MV-4-11 (cell line): ENCODE results near the gene POLR2B.
"Not testable (repeated sequence)": the region's sequence is repeated elsewhere in the genome, so short reads cannot be mapped to it uniquely, and the experiment has no call there.

Experiments
- DNase-seq: peaks from one replicate; lab custom pipeline; 2025; lab: John Stamatoyannopoulos, UW

Gene POLR2B

GRCh38 chr4:56986952-56987351, 8.3 kb downstream of the POLR2B start:
- no peak for DNase-seq

GRCh38 chr4:56990109-56990905, 11.6 kb downstream of the POLR2B start:
- DNase-seq = peak; percentile 60

- DNase-seq = no peak
These were observed 16.8 kb downstream of the POLR2B start for GRCh38 chr4:56995525-56995924.

DNA sequence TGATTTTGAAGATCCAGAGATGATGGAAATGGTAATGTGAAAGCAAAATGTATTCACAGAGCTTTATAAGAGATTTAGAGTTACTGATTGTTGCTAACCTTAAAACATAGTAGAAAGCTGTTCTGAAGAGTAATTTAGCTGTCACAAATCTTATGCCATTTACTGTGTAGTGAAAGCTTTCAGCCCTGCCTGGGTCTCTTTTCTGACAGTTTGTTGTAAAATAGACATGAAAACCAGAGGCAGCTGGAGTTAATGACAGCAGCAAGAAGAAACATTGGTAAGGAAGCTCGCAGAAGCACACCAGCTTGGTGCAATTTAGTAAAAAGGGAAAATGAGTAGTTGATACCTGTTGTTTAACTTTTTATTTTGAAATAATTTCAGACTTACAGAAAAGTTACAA, 21.1 kb downstream of the POLR2B start:
- DNase-seq = no peak

- DNase-seq = no peak
These were observed 34.9 kb downstream of the POLR2B start for GRCh38 chr4:57013543-57014120.

GRCh38 chr4:57018980-57019379, 40.3 kb downstream of the POLR2B start:
- no peak for DNase-seq

- DNase-seq = no peak
These were observed 41.9 kb downstream of the POLR2B start for GRCh38 chr4:57020467-57021101.

DNA sequence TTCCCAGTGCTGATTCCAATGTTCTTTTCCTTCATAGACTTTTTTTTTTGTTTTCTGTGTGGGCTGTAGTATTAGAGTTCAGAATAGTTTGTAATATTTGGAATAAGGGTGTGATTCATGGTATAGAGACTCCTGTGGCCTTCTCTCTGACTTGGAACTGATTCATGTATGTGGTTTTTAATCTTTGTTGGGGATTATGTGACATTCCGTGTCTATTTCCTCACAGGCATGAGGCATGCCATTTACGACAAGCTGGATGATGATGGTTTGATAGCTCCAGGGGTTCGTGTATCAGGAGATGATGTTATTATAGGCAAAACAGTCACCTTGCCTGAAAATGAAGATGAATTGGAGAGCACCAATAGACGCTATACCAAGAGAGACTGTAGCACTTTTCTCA, 44.4 kb downstream of the POLR2B start:
- DNase-seq = no peak

DNA sequence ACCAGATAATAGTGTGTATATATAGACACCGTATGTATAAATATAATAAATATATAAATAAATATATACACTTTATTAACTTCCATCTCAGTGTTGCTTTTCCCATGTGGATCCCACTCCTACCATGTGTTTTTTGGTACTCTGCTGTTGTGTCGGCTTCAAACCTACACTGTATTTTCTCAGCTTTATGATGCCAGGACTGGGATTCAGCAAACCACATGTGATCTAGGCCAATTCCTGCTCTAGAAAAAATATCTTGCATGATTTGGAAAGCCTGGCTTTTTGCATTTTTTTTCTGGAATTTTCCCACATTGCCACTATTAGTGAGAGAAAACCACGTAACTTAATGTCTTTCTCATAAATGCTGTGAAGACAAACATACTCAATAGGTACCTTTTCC, 55.8 kb downstream of the POLR2B start:
- no peak for DNase-seq

DNA sequence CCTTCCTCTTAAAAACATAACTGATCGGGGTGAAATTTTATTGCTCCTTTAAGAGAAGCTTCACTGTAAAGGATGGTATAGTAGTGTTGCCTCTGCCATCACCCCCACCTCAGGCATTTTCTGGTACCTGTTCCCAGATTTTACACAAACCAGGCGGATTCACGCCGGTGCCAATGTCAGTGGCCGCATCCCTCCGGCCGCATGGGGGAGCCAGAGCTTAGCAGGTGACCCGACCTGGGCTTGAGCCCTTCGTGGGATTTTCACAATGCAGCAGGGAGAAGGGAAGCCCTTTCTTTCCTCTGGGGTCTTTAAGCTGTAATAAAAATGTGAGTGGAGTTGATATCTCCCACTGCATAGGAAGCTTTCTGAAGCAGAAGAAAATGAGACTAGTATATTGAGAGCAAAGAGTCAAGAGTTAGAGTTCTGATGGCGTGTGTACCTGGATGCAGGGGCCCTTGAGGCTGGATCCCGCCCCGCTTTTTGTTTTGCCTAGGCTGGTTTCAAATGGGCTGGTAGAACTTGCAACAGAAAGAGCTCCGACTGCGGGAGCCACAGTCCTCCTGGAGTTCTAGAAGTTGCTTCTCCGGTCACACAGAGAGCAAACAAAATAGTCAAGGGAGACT, 59.4 kb downstream of the POLR2B start:
- DNase-seq = no peak

- no peak for DNase-seq
These were observed 60.6 kb downstream of the POLR2B start for GRCh38 chr4:57039345-57039744.

- DNase-seq = no peak
These were observed 61.8 kb downstream of the POLR2B start for GRCh38 chr4:57040510-57040909.

DNA sequence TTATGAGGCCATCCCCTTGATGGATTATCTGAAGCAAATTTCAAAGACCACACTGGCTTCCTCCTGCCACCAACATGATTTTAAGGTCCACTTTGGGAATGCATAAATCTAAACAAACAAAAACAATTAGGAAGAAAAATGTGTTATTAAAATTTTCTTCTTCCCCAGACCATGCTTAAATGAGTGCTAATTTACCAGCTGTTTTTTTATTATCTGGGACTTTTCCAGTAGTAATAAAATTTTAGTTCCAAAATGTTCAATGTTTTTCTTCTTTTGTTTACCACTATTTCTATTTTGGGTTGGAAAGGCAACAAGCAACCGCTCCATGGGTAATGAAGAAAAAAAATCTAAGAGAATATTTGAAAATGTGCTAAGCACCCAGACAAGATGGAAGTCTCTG, 62.3 kb downstream of the POLR2B start:
- DNase-seq = no peak

GRCh38 chr4:57042711-57043169, 64.0 kb downstream of the POLR2B start:
- no peak for DNase-seq

DNA sequence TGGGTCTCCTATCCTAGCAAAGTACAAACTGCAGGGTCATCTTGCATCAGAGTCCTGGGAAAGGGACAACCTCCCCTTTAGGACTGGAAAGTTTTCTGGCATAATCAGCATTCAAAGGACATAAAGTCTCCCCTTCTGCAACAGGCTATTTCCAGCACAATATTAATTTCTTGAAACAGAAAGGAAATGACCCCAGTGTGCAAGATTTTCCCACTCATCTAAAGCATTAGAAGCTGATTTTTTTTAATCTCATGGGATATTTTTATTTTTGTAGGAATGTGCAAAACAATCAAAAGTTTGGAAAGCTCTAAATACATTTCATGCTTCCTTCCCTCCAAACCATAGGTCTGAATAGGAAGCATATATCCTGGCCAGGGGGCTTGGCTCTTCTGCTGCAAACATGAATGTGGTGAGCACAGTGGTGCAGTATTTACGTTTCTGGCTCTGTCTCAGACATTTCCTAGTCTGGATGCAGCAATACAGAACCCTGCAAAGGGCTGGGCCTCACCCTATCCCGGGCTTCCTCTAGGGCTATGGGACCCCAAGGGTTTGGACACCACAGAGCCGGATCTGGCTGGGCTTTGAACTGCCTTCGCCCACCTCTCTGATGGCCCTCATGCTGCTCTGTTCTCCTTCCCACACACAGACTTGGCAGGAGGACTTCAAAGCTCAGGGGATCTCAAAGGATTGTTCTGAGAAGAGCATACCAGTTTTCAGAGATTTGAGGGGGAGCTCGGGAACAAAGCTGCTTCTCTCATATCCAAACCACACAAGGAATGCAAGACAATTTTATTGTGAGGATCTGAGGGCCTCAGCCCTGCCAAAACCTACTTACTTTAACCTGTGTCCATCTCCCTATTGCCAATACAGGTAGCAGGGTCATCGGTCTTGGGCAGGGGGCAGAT, 64.9 kb downstream of the POLR2B start:
- no peak for DNase-seq

GRCh38 chr4:57044279-57044678, 65.6 kb downstream of the POLR2B start:
- no peak for DNase-seq

DNA sequence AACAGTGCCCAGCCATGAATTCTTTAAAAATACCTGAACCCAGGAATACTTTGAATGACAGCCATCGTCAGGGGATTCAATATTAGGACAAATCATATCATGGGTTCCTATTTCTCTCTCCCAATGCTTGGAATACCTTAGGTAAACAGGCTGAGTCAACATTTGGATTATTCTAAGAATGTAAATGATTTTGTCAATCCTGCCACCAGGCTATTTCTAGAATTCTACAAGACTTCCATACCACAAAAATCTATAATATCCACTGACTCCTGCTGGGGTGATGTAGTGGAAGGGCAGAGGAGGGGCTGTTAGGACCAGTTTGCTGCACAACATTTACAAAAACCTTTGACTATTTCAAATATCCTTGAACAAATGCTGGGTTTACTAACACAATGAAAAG, 66.3 kb downstream of the POLR2B start:
- DNase-seq = no peak

DNA sequence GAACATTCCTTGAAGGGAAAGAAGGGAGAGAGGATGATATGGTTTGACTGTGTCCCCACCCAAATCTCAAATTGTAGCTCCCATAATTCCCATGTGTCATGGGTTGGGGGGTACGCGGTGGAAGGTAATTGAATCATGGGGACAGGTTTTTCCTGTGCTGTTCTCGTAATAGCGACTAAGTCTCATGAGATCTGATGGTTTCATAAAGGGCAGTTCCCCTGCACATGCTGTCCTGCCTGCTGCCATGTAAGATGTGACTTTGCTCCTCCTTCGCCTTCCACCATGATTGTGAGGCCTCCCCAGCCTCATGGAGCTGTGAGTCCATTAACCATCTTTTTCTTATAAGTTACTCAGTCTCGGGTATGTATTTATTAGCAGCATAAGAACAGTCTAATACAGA, 68.3 kb downstream of the POLR2B start:
- not testable (repeated sequence) for DNase-seq

DNA sequence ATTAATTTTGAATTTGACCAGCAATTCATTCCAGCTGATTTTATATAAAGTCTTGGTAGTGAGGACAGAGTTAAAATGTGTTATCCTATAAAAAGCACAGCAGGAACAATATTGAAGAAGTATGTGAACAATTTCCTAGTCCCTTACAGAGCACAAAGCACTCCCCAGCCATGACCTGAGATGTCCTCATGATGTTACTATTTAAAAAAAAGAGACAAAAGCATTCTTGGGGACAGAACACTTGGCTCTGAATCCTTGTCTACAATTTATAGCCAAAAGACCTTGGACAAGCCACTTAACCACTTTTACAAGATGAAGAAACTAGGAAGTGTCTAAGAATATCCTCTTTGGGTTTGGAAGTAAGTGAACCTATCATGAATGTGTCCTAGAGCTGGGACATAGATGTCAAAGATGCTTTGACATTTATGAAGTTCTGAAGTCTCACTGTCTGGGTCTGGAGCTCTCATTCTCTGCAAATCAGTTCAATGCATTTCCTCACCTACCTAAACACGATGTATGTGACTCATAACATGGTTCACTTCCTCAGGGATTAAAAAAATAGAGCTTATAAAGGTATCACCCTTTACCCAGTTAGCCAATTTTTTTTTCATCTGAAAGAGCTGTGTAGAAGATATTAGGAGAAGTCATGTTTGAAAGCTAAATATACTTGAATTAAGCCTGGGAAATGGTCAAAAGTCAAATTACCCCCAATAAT, 70.1 kb downstream of the POLR2B start:
- peak; percentile 10 for DNase-seq

GRCh38 chr4:57051095-57051494, 72.4 kb downstream of the POLR2B start:
- peak; percentile 87 for DNase-seq

DNA sequence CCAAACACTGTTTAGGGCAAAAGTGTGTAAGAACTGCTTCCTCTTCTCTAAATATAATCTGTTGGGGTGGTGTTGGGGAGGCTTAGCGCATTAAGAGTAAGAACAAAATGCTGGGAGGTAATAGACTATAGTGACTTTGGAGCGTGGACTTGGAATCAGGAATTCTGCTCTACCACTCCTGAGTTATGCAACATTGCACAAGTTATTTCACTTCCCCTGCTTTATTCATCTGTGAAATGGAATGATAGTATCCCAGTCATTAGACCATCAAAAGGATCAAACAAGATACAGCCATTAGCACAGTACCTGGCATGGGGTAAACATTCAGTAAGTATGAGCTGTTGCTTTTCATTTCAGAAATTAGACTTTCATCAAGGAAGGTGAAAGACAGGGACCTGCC, 72.8 kb downstream of the POLR2B start:
- DNase-seq = no peak
